Measurements from ENCODE around the gene SYT7. TPM values are rescaled to one million over a fixed set of nuclear protein-coding genes. Genes with fewer than 3 reads are reported as not detected.

SYT7 gene
- total RNA-seq, 4 donors from 2014 or later, result 1.3 to 4.2 (median 1.8) TPM

- Histone ChIP-seq H3K4me1 (peaks cover 15 to 69% (median 44%) of the 10 kb centered on the region in 4 donors), H3K36me3 (no peaks in the 10 kb centered on the region), H3K9me3 (no peaks in the 10 kb centered on the region), H3K27ac (replicated peaks in 1 of 4) (peak overlapping the region in 2 of 4 donors; percentile 48 to 62), H3K4me3 (no peak overlapping the region), H3K27me3 (peaks cover 0 to 85% (median 4%) of the 10 kb centered on the region in 4 donors)
- no peak for DNase-seq (ENCODE audit: extremely low spot score)
- 58% methylated on average over 3 of the region's 3 CpGs for WGBS
- TF ChIP-seq CTCF (IDR thresholded peaks at IDR 0.05) (no peak), POLR2A (IDR thresholded peaks at IDR 0.05; ENCODE audit: low read depth) (no peak), EP300 (IDR thresholded peaks at IDR 0.05) (no peak), POLR2AphosphoS5 (IDR thresholded peaks at IDR 0.05) (no peak)
- intact Hi-C loops (cut with DNase I), result no loop called here
These were observed 17.5 kb upstream of the SYT7 start for GRCh38 chr11:61598374-61598773.

GRCh38 chr11:61596990-61597389 is 16.1 kb upstream of the SYT7 start:
- Histone ChIP-seq H3K27ac (replicated peaks in 1 of 4) (peak overlapping the region in 1 of 4 donors; percentile 16), H3K36me3 (no peaks in the 10 kb centered on the region), H3K4me1 (peaks cover 14 to 60% (median 37%) of the 10 kb centered on the region in 4 donors), H3K9me3 (no peaks in the 10 kb centered on the region), H3K27me3 (peaks cover 0 to 81% (median 4%) of the 10 kb centered on the region in 4 donors), H3K4me3 (no peak overlapping the region)
- WGBS, result 90% methylated on average over 7 of the region's 7 CpGs
- intact Hi-C loops (cut with DNase I), result no loop called here
- TF ChIP-seq CTCF (IDR thresholded peaks at IDR 0.05) (no peak), EP300 (IDR thresholded peaks at IDR 0.05) (no peak), POLR2A (IDR thresholded peaks at IDR 0.05; ENCODE audit: low read depth) (no peak), POLR2AphosphoS5 (IDR thresholded peaks at IDR 0.05) (no peak)
- no peak for DNase-seq (ENCODE audit: extremely low spot score)

GRCh38 chr11:61596542-61596941 is 15.7 kb upstream of the SYT7 start:
- no peak for DNase-seq (ENCODE audit: extremely low spot score)
- TF ChIP-seq EP300 (IDR thresholded peaks at IDR 0.05), result no peak
- H3K4me1 ChIP-seq, result peaks cover 14 to 60% (median 37%) of the 10 kb centered on the region in 4 donors
- no peak overlapping the region for H3K4me3 ChIP-seq
- intact Hi-C loops (cut with DNase I), result no loop called here
- H3K27me3 ChIP-seq, result peaks cover 0 to 85% (median 4%) of the 10 kb centered on the region in 4 donors
- no peaks in the 10 kb centered on the region for H3K9me3 ChIP-seq
- WGBS, result 100% methylated on average over 1 of the region's 1 CpG
- H3K27ac ChIP-seq (replicated peaks in 1 of 4), result no peak overlapping the region
- H3K36me3 ChIP-seq, result no peaks in the 10 kb centered on the region

- no peak overlapping the region for H3K4me3 ChIP-seq
- intact Hi-C loops (cut with DNase I), result no loop called here
- peaks cover 14 to 53% (median 32%) of the 10 kb centered on the region in 4 donors for H3K4me1 ChIP-seq
- DNase-seq (ENCODE audit: extremely low spot score), result no peak
- no peak for TF ChIP-seq CTCF (IDR thresholded peaks at IDR 0.05)
- TF ChIP-seq POLR2AphosphoS5 (IDR thresholded peaks at IDR 0.05), result no peak
- TF ChIP-seq EP300 (IDR thresholded peaks at IDR 0.05), result no peak
- TF ChIP-seq POLR2A (IDR thresholded peaks at IDR 0.05; ENCODE audit: low read depth), result no peak
- peak overlapping the region; percentile 16 to 37 (median 33) for H3K27ac ChIP-seq (replicated peaks in 1 of 4)
- no peaks in the 10 kb centered on the region for H3K9me3 ChIP-seq
- WGBS, result 57% methylated on average over 5 of the region's 5 CpGs
- H3K36me3 ChIP-seq, result no peaks in the 10 kb centered on the region
- H3K27me3 ChIP-seq, result peaks cover 0 to 80% (median 4%) of the 10 kb centered on the region in 4 donors
These were observed 14.0 kb upstream of the SYT7 start for GRCh38 chr11:61594907-61595257.

- TF ChIP-seq POLR2AphosphoS5 (IDR thresholded peaks at IDR 0.05), result no peak
- TF ChIP-seq EP300 (IDR thresholded peaks at IDR 0.05), result no peak
- no peak for TF ChIP-seq POLR2A (IDR thresholded peaks at IDR 0.05; ENCODE audit: low read depth)
- TF ChIP-seq CTCF (IDR thresholded peaks at IDR 0.05), result no peak
- H3K27me3 ChIP-seq, result peaks cover 0 to 67% (median 4%) of the 10 kb centered on the region in 4 donors
- H3K4me3 ChIP-seq, result no peak overlapping the region
- intact Hi-C loops (cut with DNase I), result no loop called here
- no peak overlapping the region for H3K27ac ChIP-seq (replicated peaks in 1 of 4)
- whole genome bisulfite sequencing, result 91% methylated on average over 2 of the region's 2 CpGs
- H3K36me3 ChIP-seq, result no peaks in the 10 kb centered on the region
- peaks cover 21 to 45% (median 27%) of the 10 kb centered on the region in 4 donors for H3K4me1 ChIP-seq
- DNase-seq (ENCODE audit: extremely low spot score), result no peak
- no peaks in the 10 kb centered on the region for H3K9me3 ChIP-seq
These were observed 12.3 kb upstream of the SYT7 start for GRCh38 chr11:61593151-61593550.

Data from esophagus muscularis mucosa (tissue), 4 donors.